HG03066 (cell line): Measurements from ENCODE around the gene SLC25A45.

Experiments
- ATAC-seq: cut with Tn5 transposase; IDR thresholded peaks from one replicate; pipeline ENCODE4 v1.9.1; 2021; ENCODE audit warnings: low read depth; ENCODE audit not compliant: unreplicated experiment

Gene SLC25A45

DNA sequence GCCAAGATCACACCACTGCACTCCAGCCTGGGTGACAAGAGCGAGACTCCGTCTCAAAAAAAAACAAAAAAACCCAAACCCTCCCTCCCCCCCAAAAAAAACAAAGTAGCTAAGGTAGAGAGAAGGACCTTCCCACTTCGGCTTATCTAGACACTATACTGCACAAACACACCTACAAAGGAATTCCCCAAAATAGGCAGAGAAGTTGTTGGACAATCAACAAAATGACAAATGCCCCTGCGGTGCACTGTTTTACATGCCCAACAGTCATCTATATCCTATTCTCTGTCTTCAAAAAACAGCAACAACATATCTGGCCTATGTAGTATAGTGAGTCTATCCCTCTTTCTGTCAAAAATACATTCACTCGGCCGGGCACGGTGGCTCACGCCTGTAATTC is 55.4 kb downstream of the SLC25A45 start:
- ATAC-seq = no peak

DNA sequence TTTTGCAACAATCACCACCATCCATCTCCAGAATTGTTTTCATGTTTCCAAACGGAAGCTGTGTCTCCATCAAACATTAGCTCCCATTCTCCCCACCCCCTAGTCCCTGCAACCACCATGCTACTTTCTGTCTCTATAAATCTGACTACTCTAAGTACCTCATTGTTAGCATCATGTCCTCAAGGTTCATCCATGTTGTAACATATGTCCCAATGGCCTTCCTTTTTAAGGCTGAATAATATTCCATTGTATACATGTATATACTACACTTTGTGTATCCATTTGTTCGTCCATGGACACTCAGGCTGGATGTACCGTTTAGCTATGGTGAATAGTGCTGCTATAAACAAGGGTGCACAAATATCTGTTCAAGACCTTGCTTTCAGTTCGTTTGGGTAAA is 57.0 kb downstream of the SLC25A45 start:
- ATAC-seq = no peak
